DND-41 (cell line): Measurements from ENCODE around the gene SGCG.

ENCODE experiments used
- ATAC-seq: fragments of 200-7000 bp; cut with Tn5 transposase; 3 replicates; pipeline ENCODE4 v1.9.1; 2021; ENCODE audit warnings: low read depth; ENCODE audit not compliant: insufficient read depth
- DNase-seq: peaks from one replicate; pipeline ENCODE4 v3.0.0-alpha.2; 2020
- H2AFZ ChIP-seq: 2 replicates; pipeline ENCODE4 v1.6.0; 2012; ENCODE audit warnings: low read depth, low read length
- H3K27ac ChIP-seq: 2 replicates; pipeline ENCODE4 v1.5.1; 2012; ENCODE audit warnings: low read length, inconsistent platforms
- H3K27me3 ChIP-seq: fragments of 200-600 bp; sonication (generic); 2 replicates; pipeline ENCODE4 v1.6.0; 2012; ENCODE audit warnings: low read length, mild to moderate bottlenecking, inconsistent platforms; ENCODE audit not compliant: insufficient read depth, poor library complexity
- H3K36me3 ChIP-seq: 2 replicates; pipeline ENCODE4 v1.5.1; 2012; ENCODE audit warnings: low read length, inconsistent platforms; ENCODE audit not compliant: insufficient read depth
- H3K4me1 ChIP-seq: 2 replicates; pipeline ENCODE4 v1.5.1; 2012; ENCODE audit warnings: mild to moderate bottlenecking, low read length; ENCODE audit not compliant: insufficient read depth
- H3K4me2 ChIP-seq: 2 replicates; pipeline ENCODE4 v1.6.0; 2012; ENCODE audit warnings: mild to moderate bottlenecking, moderate library complexity, low read length, inconsistent platforms; ENCODE audit not compliant: insufficient read depth
- H3K4me3 ChIP-seq, 2 experiments: fragments of 200-600 bp in 1 of 2; shearing (Covaris generic) in 1 of 2; 2 replicates each; pipeline ENCODE4 v1.5.1; 2012 to 2016; ENCODE audit warnings: inconsistent platforms in 2 of 2, low read length in 2 of 2, mild to moderate bottlenecking in 2 of 2, low read depth in 1 of 2, moderate library complexity in 1 of 2
- H3K79me2 ChIP-seq: 2 replicates; pipeline ENCODE4 v1.6.0; 2012; ENCODE audit warnings: low read length, inconsistent platforms; ENCODE audit not compliant: insufficient read depth
- H3K9ac ChIP-seq: 2 replicates; pipeline ENCODE4 v1.6.0; 2012; ENCODE audit warnings: low read depth, mild to moderate bottlenecking, inconsistent platforms, low read length, moderate library complexity
- H3K9me3 ChIP-seq: 2 replicates; pipeline ENCODE4 v1.5.1; 2012; ENCODE audit warnings: low read length, moderate library complexity, mild to moderate bottlenecking, inconsistent platforms; ENCODE audit not compliant: insufficient read depth, severe bottlenecking
- H4K20me1 ChIP-seq: 2 replicates; pipeline ENCODE4 v1.6.0; 2012; ENCODE audit warnings: low read length; ENCODE audit not compliant: insufficient read depth
- CTCF ChIP-seq: IDR thresholded peaks from 2 replicates; pipeline ENCODE4 v1.5.1; 2012; ENCODE audit warnings: borderline replicate concordance, low read length, moderate library complexity, mild to moderate bottlenecking; ENCODE audit not compliant: poor library complexity, severe bottlenecking; ENCODE audit errors: extremely low read depth
- EZH2 ChIP-seq: IDR thresholded peaks from 3 replicates; pipeline ENCODE4 v1.6.1; 2012; ENCODE audit warnings: borderline replicate concordance, low read depth, mild to moderate bottlenecking, moderate library complexity, low read length, inconsistent platforms; ENCODE audit not compliant: severe bottlenecking

The SGCG gene

GRCh38 chr13:23357349-23357748 is 176.6 kb downstream of the SGCG start:
- Histone ChIP-seq H3K4me3 (no peak overlapping the region), H3K9ac (no peak overlapping the region), H3K27ac (no peak overlapping the region), H3K4me1 (no peaks in the 10 kb centered on the region), H3K27me3 (no peaks in the 10 kb centered on the region), H3K4me2 (no peak overlapping the region), H3K9me3 (no peaks in the 10 kb centered on the region), H3K79me2 (no peaks in the 10 kb centered on the region), H4K20me1 (peaks cover 3% of the 10 kb centered on the region; the same call in 1 of the 2 replicates), H3K36me3 (peaks cover 89% of the 10 kb centered on the region), H2AFZ (no peak overlapping the region)
- DNase-seq, result no peak
- no peak for TF ChIP-seq CTCF
- TF ChIP-seq EZH2, result no peak
- ATAC-seq, result no peak

GRCh38 chr13:23359882-23360281 is 179.1 kb downstream of the SGCG start:
- H3K4me2 ChIP-seq, result no peak overlapping the region
- H4K20me1 ChIP-seq, result no peaks in the 10 kb centered on the region; the same call in 1 of the 2 replicates
- DNase-seq, result no peak
- TF ChIP-seq EZH2, result no peak
- no peak for TF ChIP-seq CTCF
- H3K27ac ChIP-seq, result no peak overlapping the region
- H3K4me3 ChIP-seq, result no peak overlapping the region
- peaks cover 83% of the 10 kb centered on the region for H3K36me3 ChIP-seq
- H3K27me3 ChIP-seq, result no peaks in the 10 kb centered on the region
- ATAC-seq, result no peak
- no peaks in the 10 kb centered on the region for H3K79me2 ChIP-seq
- no peaks in the 10 kb centered on the region for H3K4me1 ChIP-seq
- H2AFZ ChIP-seq, result no peak overlapping the region
- H3K9me3 ChIP-seq, result no peaks in the 10 kb centered on the region
- no peak overlapping the region for H3K9ac ChIP-seq

- ATAC-seq (no peak), DNase-seq (no peak)
- no peak overlapping the region for H2AFZ ChIP-seq
- H3K9ac ChIP-seq, result no peak overlapping the region
- H3K27me3 ChIP-seq, result no peaks in the 10 kb centered on the region
- no peaks in the 10 kb centered on the region for H4K20me1 ChIP-seq
- TF ChIP-seq EZH2 (no peak), CTCF (no peak)
- H3K4me1 ChIP-seq, result no peaks in the 10 kb centered on the region
- H3K27ac ChIP-seq, result no peak overlapping the region
- no peak overlapping the region for H3K4me2 ChIP-seq
- H3K9me3 ChIP-seq, result no peaks in the 10 kb centered on the region
- no peak overlapping the region for H3K4me3 ChIP-seq
- peaks cover 86% of the 10 kb centered on the region for H3K36me3 ChIP-seq
- H3K79me2 ChIP-seq, result no peaks in the 10 kb centered on the region
These were observed 184.9 kb downstream of the SGCG start for GRCh38 chr13:23365652-23366051.

GRCh38 chr13:23367907-23368306 is 187.1 kb downstream of the SGCG start:
- H2AFZ ChIP-seq, result no peak overlapping the region
- H3K79me2 ChIP-seq, result peaks cover 15% of the 10 kb centered on the region
- H3K4me3 ChIP-seq, result no peak overlapping the region
- peaks cover 91% of the 10 kb centered on the region for H3K36me3 ChIP-seq
- DNase-seq, result no peak
- TF ChIP-seq CTCF (no peak), EZH2 (no peak)
- H3K27ac ChIP-seq, result no peak overlapping the region
- no peaks in the 10 kb centered on the region for H3K9me3 ChIP-seq
- peaks cover 13% of the 10 kb centered on the region for H3K4me1 ChIP-seq
- no peak overlapping the region for H3K9ac ChIP-seq
- H3K27me3 ChIP-seq, result no peaks in the 10 kb centered on the region
- ATAC-seq, result no peak
- H3K4me2 ChIP-seq, result no peak overlapping the region
- H4K20me1 ChIP-seq, result peaks cover 11% of the 10 kb centered on the region
